ENCODE data around the gene OR2A1.
"Not testable (repeated sequence)": the region's sequence is repeated elsewhere in the genome, so short reads cannot be mapped to it uniquely, and the experiment has no call there.

DNA sequence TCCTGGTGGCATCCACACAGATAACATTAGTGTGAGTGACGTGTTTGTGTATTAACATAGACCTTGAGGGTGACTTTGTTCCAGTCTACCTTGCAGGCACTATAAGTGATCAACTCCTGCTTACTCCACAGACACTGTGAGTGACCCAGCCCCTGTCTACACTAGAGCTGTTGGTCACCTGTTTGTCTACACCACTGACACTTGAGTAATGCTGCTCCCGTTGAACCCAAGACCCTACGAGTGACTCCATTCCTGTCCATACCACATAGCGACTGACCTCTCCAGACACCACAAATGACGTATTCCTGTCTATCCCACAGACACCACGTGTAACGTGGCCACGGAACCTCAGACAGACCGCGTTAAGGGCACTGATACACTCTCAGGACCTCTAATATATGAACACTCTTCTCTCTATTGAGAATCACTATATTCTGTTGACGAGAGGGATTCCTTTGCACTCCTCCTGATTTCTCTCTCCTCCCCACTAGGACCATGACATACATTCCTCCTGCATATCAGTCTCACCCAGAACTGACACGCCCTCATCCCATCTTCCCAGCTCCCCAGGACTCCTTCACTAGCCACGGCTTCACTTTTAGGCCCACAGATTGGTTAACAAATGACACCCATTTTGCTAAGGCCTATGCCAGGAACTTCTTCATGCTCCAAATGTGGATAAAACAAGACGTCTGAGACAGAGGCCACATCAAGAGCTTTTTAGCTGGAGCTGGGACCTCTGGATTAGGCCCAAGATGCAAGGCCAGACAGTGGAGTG lies 19.6 kb upstream of the OR2A1 start:
- TF ChIP-seq EZH2phosphoT487 (IDR thresholded peaks at IDR 0.05; ENCODE audit: unreplicated experiment); POLR2AphosphoS5 (IDR thresholded peaks at IDR 0.05; ENCODE audit: low read depth); EZH2 (IDR thresholded peaks at IDR 0.05; ENCODE audit: low read depth, unreplicated experiment): not testable (repeated sequence)
- TF ChIP-seq, protein P1, sequence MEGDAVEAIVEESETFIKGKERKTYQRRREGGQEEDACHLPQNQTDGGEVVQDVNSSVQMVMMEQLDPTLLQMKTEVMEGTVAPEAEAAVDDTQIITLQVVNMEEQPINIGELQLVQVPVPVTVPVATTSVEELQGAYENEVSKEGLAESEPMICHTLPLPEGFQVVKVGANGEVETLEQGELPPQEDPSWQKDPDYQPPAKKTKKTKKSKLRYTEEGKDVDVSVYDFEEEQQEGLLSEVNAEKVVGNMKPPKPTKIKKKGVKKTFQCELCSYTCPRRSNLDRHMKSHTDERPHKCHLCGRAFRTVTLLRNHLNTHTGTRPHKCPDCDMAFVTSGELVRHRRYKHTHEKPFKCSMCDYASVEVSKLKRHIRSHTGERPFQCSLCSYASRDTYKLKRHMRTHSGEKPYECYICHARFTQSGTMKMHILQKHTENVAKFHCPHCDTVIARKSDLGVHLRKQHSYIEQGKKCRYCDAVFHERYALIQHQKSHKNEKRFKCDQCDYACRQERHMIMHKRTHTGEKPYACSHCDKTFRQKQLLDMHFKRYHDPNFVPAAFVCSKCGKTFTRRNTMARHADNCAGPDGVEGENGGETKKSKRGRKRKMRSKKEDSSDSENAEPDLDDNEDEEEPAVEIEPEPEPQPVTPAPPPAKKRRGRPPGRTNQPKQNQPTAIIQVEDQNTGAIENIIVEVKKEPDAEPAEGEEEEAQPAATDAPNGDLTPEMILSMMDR (conservative IDR thresholded peaks at IDR 0.05; ENCODE audit: low read depth in 2 of 2), result not testable (repeated sequence)
